Endothelial cell (in vitro differentiated cells): Measurements from ENCODE around the gene ARIH2. TPM values are rescaled to one million over a fixed set of nuclear protein-coding genes. Genes with fewer than 3 reads are reported as not detected.
"Not testable (repeated sequence)": the region's sequence is repeated elsewhere in the genome, so short reads cannot be mapped to it uniquely, and the experiment has no call there.

Experiments used
- DNase-seq: peaks from one replicate; pipeline ENCODE4 v3.0.0; 2021; ENCODE audit warnings: low spot score
- H3K27ac Mint-ChIP-seq: one replicate; pipeline ENCODE4 v1.8.0; 2021; ENCODE audit warnings: mixed read lengths, inconsistent platforms; ENCODE audit not compliant: unreplicated experiment
- H3K27me3 Mint-ChIP-seq: one replicate; pipeline ENCODE4 v1.8.0; 2021; ENCODE audit warnings: mild to moderate bottlenecking, moderate library complexity, mixed read lengths, inconsistent platforms; ENCODE audit not compliant: unreplicated experiment
- H3K36me3 Mint-ChIP-seq: one replicate; pipeline ENCODE4 v1.8.0; 2021; ENCODE audit warnings: mild to moderate bottlenecking, low read depth, mixed read lengths, inconsistent platforms; ENCODE audit not compliant: unreplicated experiment
- H3K4me1 Mint-ChIP-seq: one replicate; pipeline ENCODE4 v1.8.0; 2021; ENCODE audit warnings: mild to moderate bottlenecking, mixed read lengths, inconsistent platforms; ENCODE audit not compliant: unreplicated experiment
- H3K4me3 Mint-ChIP-seq: one replicate; pipeline ENCODE4 v1.8.0; 2021; ENCODE audit warnings: mild to moderate bottlenecking, mixed read lengths, inconsistent platforms; ENCODE audit not compliant: unreplicated experiment
- H3K9me3 Mint-ChIP-seq: one replicate; pipeline ENCODE4 v1.8.0; 2021; ENCODE audit warnings: mixed read lengths, inconsistent platforms; ENCODE audit not compliant: unreplicated experiment
- CTCF ChIP-seq: fragments of 200-600 bp; sonication (generic); IDR thresholded peaks from one replicate; pipeline ENCODE4 v1.5.0; 2021; ENCODE audit warnings: antibody characterized with exemption; ENCODE audit not compliant: unreplicated experiment
- total RNA-seq: library from RNA; stranded (reverse); fragmentation: NEBNext Ultra II Directional; extraction: Animal tissue kit (Norgen Biotek cat#: 25700); gene quantifications from one replicate; pipeline ENCODE4 v1.2.1, GENCODE V29; 2021; ENCODE audit not compliant: unreplicated experiment

ARIH2 gene
- total RNA-seq, 1 donor from 2014 or later: 57.0 TPM

GRCh38 chr3:49007068-49007770, 88.6 kb downstream of the ARIH2 start, which contains the start of gene WDR6:
WDR6 (plus strand) TSS chr3:49007391; CDS start chr3:49007432, 41 bp downstream.
- peaks cover 15% of the 10 kb centered on the region for H3K4me1 Mint-ChIP-seq
- peak within 1 kb of the TSS; percentile 95 for H3K27ac Mint-ChIP-seq
- peak within 1 kb of the TSS; percentile 98 for H3K4me3 Mint-ChIP-seq
- H3K27me3 Mint-ChIP-seq: peaks cover 8% of the 10 kb centered on the region
- DNase-seq: peak; percentile 94
- peaks cover 11% of the 10 kb centered on the region for H3K36me3 Mint-ChIP-seq
- peak; percentile 38 for TF ChIP-seq CTCF
- no peaks in the 10 kb centered on the region for H3K9me3 Mint-ChIP-seq

- Mint-ChIP-seq H3K9me3 (no peaks in the 10 kb centered on the region), H3K4me3 (peak overlapping the region; percentile 98), H3K4me1 (peaks cover 15% of the 10 kb centered on the region), H3K36me3 (peaks cover 10% of the 10 kb centered on the region), H3K27ac (peak overlapping the region; percentile 87), H3K27me3 (peaks cover 8% of the 10 kb centered on the region)
- DNase-seq: peak; percentile 83
- TF ChIP-seq CTCF: no peak
These were observed 89.3 kb downstream of the ARIH2 start for GRCh38 chr3:49007771-49008528.

GRCh38 chr3:49008627-49009026, 90.0 kb downstream of the ARIH2 start:
- H3K27ac Mint-ChIP-seq, DNase-seq, H3K9me3 Mint-ChIP-seq, H3K27me3 Mint-ChIP-seq: not testable (repeated sequence)
- Mint-ChIP-seq H3K4me3 (peak overlapping the region; percentile 98), H3K36me3 (peaks cover 10% of the 10 kb centered on the region), H3K4me1 (peaks cover 15% of the 10 kb centered on the region)

- TF ChIP-seq CTCF: no peak
- Mint-ChIP-seq H3K36me3 (peaks cover 10% of the 10 kb centered on the region), H3K27me3 (peaks cover 12% of the 10 kb centered on the region), H3K4me3 (peak overlapping the region; percentile 72), H3K9me3 (no peaks in the 10 kb centered on the region), H3K4me1 (peaks cover 15% of the 10 kb centered on the region), H3K27ac (peak overlapping the region; percentile 66)
- DNase-seq: no peak
These were observed 90.8 kb downstream of the ARIH2 start for GRCh38 chr3:49009396-49009795.

GRCh38 chr3:49012441-49013017, 93.9 kb downstream of the ARIH2 start:
- Mint-ChIP-seq H3K36me3 (peaks cover 25% of the 10 kb centered on the region), H3K4me1 (peaks cover 12% of the 10 kb centered on the region), H3K9me3 (no peaks in the 10 kb centered on the region), H3K4me3 (no peak overlapping the region), H3K27ac (no peak overlapping the region), H3K27me3 (peaks cover 31% of the 10 kb centered on the region)
- no peak for DNase-seq
- TF ChIP-seq CTCF: no peak
